ENCODE results near the gene NEK7. TPM values are rescaled to one million over a fixed set of nuclear protein-coding genes. Genes with fewer than 3 reads are reported as not detected.

NEK7 gene
- total and polyA plus RNA-seq, 9 of the 15 experiments (the other 6 are each of a cell fraction or from before 2014, with no cell fraction given) = 8.5 to 37.3 (median 27.7) TPM

DNA sequence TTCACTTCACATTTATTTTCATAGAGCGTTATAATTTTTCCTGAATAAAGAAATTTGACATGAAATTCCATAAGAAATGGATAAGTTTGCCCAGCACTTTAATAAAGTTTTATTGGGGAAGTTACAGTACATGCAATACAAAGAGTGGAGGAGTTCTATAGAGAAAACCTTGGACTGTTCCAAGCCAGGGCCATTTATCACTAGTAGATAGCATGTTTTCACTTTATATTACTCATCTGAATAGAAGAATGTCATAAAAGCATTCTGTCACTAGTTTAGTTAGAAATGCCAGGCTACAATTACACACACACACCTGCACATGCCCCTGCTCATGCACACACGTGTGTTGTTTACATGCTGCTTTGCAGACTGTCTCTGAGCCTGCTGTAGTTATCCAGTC, 123.3 kb downstream of the NEK7 start (continued):
- TF ChIP-seq CHD4 (IDR thresholded peaks at IDR 0.05; ENCODE audit: insufficient read depth, insufficient replicate concordance, low read depth, low read length, poor library complexity, severe bottlenecking) (no peak), SAP30 (IDR thresholded peaks at IDR 0.05; ENCODE audit: borderline replicate concordance, insufficient read depth, low read depth, low read length, poor library complexity, severe bottlenecking) (no peak)

DNA sequence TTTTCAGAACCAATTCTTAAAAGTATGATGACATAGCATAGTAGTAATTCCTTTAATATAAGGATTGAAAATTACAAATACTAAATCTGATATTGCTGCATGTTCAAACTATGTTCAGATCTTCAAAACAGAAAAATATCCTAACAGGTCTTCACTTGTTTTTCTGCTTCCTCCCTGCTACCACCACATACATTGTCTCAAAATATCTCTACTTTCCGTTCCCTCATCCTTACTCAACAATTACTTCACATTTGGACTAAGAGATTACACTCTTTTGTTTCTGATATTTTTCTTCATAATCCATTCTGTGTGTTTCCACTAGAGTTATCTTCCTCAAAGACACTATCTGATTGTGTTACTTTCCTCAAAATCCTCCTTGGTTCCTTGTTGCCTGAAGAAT, 125.1 kb downstream of the NEK7 start:
- intact Hi-C loops (cut with micrococcal nuclease) (no loop called here), in situ Hi-C loops (cut with MboI) (no loop called here)
- BruUV-seq (replicated peaks) = no TSS peak
- no peaks in the 10 kb centered on the region for H3K9me1 ChIP-seq (ENCODE audit: control insufficient read depth, insufficient read depth, low read length)
- peaks cover 0 to 17% of the 10 kb centered on the region in 2 experiments; a peak in 2 of 5 replicates for H3K4me1 ChIP-seq (replicated peaks in 1 of 2; ENCODE audit: control insufficient read depth in 2 of 2, insufficient read depth in 2 of 2, low read length in 2 of 2)
- H3K79me2 ChIP-seq (ENCODE audit: control insufficient read depth, insufficient read depth, low read length) = no peaks in the 10 kb centered on the region
- no peak overlapping the region for H3K4me2 ChIP-seq (ENCODE audit: insufficient read depth, low read length)
- no peaks in the 10 kb centered on the region for H3K27me3 ChIP-seq (ENCODE audit: control insufficient read depth in 2 of 2, insufficient read depth in 2 of 2, low read length in 2 of 2)
- no peak overlapping the region for H3K9ac ChIP-seq (ENCODE audit: insufficient read depth in 1 of 2, low read depth in 2 of 2, low read length in 2 of 2)
- peaks cover 3% of the 10 kb centered on the region; the same call in 1 of the 3 replicates for H3K36me3 ChIP-seq (ENCODE audit: control insufficient read depth, insufficient read depth, low read length)
- FAIRE-seq (no peak), ATAC-seq (no peak), DNase-seq (ENCODE audit: extremely low read depth in 1 of 4, low spot score in 3 of 4) (no peak)
- no peaks in the 10 kb centered on the region for H4K20me1 ChIP-seq (replicated peaks; ENCODE audit: control insufficient read depth, insufficient read depth, low read length)
- no peak overlapping the region for H3K4me3 ChIP-seq
- CTCF ChIA-PET (ENCODE audit: low intra/inter-chr PET ratio) = no interaction called here
- no peak overlapping the region for H2AFZ ChIP-seq (ENCODE audit: low read depth, low read length)
- WGBS (ENCODE audit: insufficient coverage, low coverage, missing lambda C conversion rate) = 63% methylated on average over 1 of the region's 1 CpG
- POLR2A ChIA-PET = no interaction called here
- H3K27ac ChIP-seq (ENCODE audit: extremely low read depth, low read depth, low read length) = no peak overlapping the region
- no peak for TF ChIP-seq HDAC3 (IDR thresholded peaks at IDR 0.05; ENCODE audit: borderline replicate concordance, partially characterized antibody)
- no peak for TF ChIP-seq STAT5A (IDR thresholded peaks at IDR 0.05; ENCODE audit: borderline replicate concordance, low read length)
- TF ChIP-seq, protein P1, sequence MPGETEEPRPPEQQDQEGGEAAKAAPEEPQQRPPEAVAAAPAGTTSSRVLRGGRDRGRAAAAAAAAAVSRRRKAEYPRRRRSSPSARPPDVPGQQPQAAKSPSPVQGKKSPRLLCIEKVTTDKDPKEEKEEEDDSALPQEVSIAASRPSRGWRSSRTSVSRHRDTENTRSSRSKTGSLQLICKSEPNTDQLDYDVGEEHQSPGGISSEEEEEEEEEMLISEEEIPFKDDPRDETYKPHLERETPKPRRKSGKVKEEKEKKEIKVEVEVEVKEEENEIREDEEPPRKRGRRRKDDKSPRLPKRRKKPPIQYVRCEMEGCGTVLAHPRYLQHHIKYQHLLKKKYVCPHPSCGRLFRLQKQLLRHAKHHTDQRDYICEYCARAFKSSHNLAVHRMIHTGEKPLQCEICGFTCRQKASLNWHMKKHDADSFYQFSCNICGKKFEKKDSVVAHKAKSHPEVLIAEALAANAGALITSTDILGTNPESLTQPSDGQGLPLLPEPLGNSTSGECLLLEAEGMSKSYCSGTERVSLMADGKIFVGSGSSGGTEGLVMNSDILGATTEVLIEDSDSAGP (CRISPR knock-in tag; IDR thresholded peaks at IDR 0.05) = no peak
- no peak for TF ChIP-seq RBM17 (IDR thresholded peaks at IDR 0.05; ENCODE audit: borderline replicate concordance, low read depth, low read length)
- TF ChIP-seq, protein P2, sequence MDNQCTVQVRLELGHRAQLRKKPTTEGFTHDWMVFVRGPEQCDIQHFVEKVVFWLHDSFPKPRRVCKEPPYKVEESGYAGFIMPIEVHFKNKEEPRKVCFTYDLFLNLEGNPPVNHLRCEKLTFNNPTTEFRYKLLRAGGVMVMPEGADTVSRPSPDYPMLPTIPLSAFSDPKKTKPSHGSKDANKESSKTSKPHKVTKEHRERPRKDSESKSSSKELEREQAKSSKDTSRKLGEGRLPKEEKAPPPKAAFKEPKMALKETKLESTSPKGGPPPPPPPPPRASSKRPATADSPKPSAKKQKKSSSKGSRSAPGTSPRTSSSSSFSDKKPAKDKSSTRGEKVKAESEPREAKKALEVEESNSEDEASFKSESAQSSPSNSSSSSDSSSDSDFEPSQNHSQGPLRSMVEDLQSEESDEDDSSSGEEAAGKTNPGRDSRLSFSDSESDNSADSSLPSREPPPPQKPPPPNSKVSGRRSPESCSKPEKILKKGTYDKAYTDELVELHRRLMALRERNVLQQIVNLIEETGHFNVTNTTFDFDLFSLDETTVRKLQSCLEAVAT (IDR thresholded peaks at IDR 0.05) = no peak
- no peak for TF ChIP-seq NELFE (IDR thresholded peaks at IDR 0.05; ENCODE audit: insufficient read depth, insufficient read length)
- TF ChIP-seq HOXB6 (CRISPR knock-in tag; IDR thresholded peaks at IDR 0.05; ENCODE audit: borderline replicate concordance) = no peak
- no peak for TF ChIP-seq ZBTB1 (CRISPR knock-in tag; IDR thresholded peaks at IDR 0.05; ENCODE audit: borderline replicate concordance, low read depth)
- no peak for TF ChIP-seq ZNF143 (CRISPR knock-in tag; IDR thresholded peaks at IDR 0.05)
- TF ChIP-seq POLR2B (IDR thresholded peaks at IDR 0.05; ENCODE audit: low read depth, partially characterized antibody) = no peak
- no peak for TF ChIP-seq SETDB1 (IDR thresholded peaks at IDR 0.05; ENCODE audit: low read length)
- no peak for TF ChIP-seq NFIC (IDR thresholded peaks at IDR 0.05)
- TF ChIP-seq EZH2 (IDR thresholded peaks at IDR 0.05; ENCODE audit: borderline replicate concordance, low read depth, low read length) = no peak
- TF ChIP-seq ZNF316 (IDR thresholded peaks at IDR 0.05) = no peak
- TF ChIP-seq ZNF699 (CRISPR knock-in tag; IDR thresholded peaks at IDR 0.05; ENCODE audit: insufficient replicate concordance) = no peak
- TF ChIP-seq SRF (CRISPR knock-in tag; IDR thresholded peaks at IDR 0.05) = no peak
- no peaks in the 10 kb centered on the region for H3K9me3 ChIP-seq (replicated peaks; ENCODE audit: control insufficient read depth, insufficient read depth, low read depth, low read length)
